Cardiac fibroblast (primary cell): ENCODE results near the gene GSTT2.
"Not testable (repeated sequence)": the region's sequence is repeated elsewhere in the genome, so short reads cannot be mapped to it uniquely, and the experiment has no call there.

Experiments
- DNase-seq, 2 donors: peaks; one replicate each; pipeline versions ENCODE4 v3.0.0 to v3.0.0-alpha.2; 2010; ENCODE audit warnings: low read depth in 2 of 2
- H3K4me3 ChIP-seq, 2 donors: replicated peaks in 1 of 2; 1 replicate in 1 of 2; 2 replicates in 1 of 2; pipeline ENCODE4 v1.5.1; 2011; ENCODE audit warnings: low read depth in 2 of 2, low read length in 2 of 2, mild to moderate bottlenecking in 2 of 2, moderate library complexity in 1 of 2
- TF ChIP-seq, protein P1 (sequence below): IDR thresholded peaks from one replicate; pipeline ENCODE4 v1.5.1; 2011; ENCODE audit warnings: low read depth, mild to moderate bottlenecking, low read length, inconsistent platforms

GSTT2 gene

DNA sequence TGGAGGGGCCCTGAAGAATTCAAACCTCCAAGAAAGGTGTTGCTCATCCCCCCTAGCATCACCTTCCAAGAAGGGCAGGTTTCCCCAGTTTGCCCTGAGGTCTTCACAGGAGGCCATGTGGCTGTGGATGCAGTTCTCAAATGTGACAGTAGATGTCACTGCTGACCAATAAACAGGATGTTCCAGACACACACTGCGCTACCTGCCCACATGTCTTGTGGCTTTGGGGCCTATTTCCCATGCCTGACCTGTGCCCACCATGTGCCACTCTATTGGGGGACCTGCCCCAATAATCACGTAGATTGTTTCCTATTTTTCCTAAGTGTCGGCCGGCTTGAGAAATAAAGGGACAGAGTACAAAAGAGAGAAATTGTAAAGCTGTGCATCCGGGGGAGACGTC is 4.5 kb downstream of the GSTT2 start:
- no peak overlapping the region for H3K4me3 ChIP-seq
- DNase-seq: peak in 1 of 2 donors; percentile 26
- TF ChIP-seq, protein P1, sequence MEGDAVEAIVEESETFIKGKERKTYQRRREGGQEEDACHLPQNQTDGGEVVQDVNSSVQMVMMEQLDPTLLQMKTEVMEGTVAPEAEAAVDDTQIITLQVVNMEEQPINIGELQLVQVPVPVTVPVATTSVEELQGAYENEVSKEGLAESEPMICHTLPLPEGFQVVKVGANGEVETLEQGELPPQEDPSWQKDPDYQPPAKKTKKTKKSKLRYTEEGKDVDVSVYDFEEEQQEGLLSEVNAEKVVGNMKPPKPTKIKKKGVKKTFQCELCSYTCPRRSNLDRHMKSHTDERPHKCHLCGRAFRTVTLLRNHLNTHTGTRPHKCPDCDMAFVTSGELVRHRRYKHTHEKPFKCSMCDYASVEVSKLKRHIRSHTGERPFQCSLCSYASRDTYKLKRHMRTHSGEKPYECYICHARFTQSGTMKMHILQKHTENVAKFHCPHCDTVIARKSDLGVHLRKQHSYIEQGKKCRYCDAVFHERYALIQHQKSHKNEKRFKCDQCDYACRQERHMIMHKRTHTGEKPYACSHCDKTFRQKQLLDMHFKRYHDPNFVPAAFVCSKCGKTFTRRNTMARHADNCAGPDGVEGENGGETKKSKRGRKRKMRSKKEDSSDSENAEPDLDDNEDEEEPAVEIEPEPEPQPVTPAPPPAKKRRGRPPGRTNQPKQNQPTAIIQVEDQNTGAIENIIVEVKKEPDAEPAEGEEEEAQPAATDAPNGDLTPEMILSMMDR: no peak

DNA sequence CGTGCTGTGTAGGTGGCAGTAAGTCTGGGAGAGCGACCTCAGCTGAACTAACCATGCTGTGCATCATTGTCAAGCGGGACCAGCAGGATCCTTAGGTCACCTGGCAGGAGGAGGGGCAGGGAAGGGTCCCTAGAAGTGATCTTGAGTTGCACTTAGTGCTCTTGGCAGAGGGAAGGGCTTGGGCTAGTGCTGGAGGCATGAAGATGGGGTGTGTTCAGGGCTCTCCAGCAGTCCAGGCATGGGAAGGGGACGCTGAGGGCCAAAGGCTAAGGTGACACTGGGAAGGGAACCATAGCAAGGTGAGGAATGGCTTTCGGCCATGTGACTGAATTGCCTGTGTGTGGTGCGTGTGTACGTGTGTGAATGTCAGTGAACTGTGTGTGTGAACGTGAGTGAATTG is 6.2 kb downstream of the GSTT2 start:
- DNase-seq: not testable (repeated sequence)

DNA sequence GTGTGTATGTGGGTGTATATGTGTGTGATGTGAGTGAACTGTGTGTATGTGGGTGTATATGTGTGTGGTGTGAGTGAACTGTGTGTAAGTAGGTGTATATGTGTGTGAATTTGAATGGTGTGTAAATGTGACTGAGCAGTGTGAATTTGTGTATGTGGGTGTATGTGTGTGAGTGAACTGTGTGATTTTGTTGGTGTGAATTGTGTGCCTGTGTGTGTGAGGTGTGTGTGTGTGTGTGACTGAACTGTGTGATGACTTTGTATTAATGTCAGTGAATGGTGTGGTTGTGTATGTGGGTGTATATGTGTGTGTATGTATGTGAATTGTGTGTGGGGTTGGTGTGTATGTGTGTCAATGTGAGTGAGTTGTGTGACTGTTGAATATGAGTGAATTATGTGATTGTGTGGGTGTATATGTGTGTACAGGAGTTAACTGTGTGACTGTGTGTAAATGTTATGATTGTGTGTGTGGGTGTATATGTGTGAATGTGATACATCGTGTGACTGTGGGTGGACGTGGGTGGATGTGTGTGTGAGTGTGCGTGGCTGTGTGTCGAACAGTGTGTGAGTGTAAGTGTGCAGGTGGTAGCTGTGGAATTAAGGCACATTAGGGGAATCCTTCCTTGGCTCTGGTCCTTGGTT is 6.7 kb downstream of the GSTT2 start:
- DNase-seq, H3K4me3 ChIP-seq: not testable (repeated sequence)

More for the DNA sequence above, 6.2 kb downstream of the GSTT2 start:
- H3K4me3 ChIP-seq: not testable (repeated sequence)

DNA sequence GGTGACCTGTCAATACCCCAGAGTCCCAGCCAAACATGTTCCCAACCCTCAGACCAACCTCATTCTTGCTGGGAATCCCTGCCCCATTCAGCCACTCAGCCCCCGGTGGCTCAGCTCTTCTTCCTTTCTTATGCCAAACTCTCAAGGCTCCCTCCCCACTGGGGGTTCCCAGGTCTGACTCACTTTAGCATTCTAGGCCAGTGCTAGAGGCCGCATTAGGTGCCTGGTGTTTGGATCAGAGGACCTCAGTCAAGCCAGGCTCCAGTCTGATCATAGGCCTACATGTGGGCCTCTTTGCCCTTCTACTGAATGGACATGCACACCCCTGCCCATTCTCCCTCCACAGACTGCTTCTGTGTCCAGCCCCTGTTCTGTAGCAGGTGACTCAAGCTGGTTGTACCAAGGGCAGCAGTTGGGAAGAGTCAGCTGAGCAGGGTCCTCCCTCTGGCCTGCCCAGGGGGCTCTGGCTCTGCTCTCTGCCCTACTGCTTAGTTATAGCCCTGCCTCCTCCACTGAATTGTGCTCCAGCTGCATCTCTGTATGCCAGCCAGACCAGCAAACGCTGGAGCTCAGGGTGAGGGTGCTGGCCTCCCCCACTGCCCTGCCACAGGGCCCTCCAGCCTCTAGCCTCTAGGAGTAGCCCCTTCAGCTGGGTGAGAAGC is 9.8 kb downstream of the GSTT2 start:
- peak in 1 of 2 donors; percentile 51 for DNase-seq

DNA sequence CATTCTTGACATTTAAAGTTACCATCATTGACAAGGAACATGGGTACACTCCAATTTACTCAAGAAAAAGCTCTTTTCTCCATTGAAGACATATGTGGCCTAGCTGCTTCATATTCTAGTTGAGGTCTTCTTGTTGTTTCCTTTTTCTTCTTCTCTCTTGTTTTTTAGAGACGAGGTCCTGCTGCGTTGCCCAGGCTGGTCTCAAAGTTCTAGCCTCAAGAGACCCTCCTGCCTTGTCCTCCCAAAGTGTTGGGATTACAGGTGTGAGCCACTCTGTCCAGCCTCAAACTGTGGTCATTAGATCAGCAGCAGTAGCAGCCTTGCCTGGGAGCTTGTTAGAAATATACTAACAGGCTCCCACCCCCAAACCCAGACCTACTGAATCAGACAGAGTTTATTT is 13.1 kb downstream of the GSTT2 start:
- DNase-seq, H3K4me3 ChIP-seq: not testable (repeated sequence)

More for the DNA sequence above, 9.8 kb downstream of the GSTT2 start:
- not testable (repeated sequence) for H3K4me3 ChIP-seq

DNA sequence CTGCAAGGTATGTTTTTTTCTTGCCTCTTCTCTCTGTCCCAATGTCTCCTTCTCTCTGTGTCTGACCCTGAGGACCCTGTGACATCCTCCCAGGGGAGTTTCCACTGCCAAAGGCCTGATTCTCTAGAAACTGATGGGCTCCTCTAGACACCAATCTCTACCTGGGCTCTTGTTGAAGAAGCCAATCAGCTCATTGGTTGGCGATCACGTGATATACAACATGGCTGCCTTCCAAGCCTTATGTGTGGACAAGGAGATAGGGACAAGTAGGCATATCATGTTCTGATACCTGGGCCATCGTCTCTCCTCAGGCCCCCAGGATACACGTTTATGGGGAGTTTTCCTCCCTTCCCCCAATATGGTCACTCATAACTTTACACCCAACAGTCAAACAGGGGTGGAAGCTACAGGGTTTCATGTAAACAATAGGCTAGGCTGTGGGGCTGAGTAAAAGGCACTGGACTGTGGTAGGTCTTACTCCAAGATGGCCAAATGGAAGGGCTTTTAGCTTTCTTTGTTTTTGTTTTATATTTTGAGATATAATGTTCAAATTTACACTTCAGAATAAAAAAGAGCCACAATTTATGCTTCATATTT is 13.7 kb downstream of the GSTT2 start:
- not testable (repeated sequence) for H3K4me3 ChIP-seq, DNase-seq

DNA sequence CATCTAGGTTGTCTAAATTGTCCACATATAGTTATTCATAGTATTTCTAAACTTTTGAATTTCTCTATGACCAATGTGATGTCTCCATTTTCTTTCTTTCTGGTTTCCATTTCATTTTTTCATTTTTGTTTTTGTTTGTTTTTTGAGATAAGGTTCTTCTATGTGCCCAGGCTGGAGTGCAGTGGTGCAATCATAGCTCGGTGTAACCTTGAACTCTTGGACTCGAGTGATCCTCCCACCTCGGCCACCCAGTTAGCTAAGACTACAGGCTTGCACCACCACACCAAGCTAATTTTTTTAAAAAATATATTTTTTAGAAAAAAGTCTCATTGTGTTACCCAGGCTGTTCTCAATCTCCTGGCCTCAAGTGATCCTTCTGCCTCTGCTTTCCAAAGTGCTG is 17.2 kb downstream of the GSTT2 start:
- TF ChIP-seq, protein P1: no peak
- H3K4me3 ChIP-seq: no peak overlapping the region
- no peak for DNase-seq

DNA sequence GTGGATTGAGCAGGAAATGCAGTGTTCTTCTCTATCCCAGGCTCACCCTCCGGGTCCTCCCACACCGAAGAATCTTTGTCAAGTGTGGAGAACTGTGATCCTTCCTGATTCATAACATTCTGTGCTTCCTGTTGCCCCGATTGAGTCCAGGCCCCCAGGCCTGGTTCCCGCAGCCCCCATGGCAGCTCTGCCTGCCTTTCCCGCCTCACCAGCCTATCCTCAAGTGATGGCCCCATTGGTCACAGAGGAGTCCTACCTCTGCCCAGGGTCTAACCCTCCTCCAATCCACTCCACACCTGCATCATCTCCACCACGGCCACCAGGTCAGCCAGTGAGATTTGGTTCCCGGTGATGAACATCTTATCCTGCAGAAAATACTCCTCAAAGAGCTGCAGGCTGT is 19.8 kb downstream of the GSTT2 start:
- DNase-seq, H3K4me3 ChIP-seq: not testable (repeated sequence)

DNA sequence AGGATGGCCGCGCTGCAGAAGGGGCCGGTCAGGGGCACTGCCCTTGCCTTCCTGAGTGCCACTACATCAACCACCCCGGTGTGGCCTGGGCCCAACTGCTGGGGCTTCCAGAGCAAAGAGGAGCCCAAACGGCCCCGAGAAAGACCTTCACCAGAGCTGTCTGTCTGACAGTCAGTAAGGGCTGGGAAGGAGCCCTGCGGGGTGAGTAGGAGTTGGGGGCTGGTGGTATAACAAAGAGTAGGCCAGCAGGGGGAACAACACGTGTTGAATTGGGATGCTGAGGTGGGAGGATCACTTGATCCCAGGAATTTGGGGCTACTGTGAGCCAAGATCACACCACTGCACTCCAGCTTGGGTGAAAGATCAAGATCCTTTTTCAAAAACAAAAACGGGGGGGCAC is 21.4 kb downstream of the GSTT2 start:
- H3K4me3 ChIP-seq: no peak overlapping the region
- DNase-seq: no peak
- TF ChIP-seq, protein P1: no peak

DNA sequence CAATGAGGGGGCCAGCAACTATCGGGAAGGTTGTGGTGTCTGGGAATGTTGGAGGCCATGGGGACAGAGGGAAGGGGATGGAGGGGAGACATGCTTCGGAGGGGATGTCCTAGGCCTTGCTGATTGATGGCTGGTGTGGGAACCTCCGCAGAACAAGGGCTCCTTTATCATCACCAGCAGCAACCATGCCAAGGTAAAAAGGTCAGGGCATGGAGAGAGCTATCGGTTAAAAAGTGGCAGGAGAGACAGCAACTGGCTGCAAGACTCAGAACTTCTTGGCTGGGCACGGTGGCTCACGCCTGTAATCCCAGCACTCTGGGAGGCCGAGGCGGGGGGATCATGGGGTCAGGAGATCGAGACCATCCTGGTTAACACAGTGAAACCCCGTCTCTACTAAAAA is 22.3 kb downstream of the GSTT2 start:
- DNase-seq: no peak
- TF ChIP-seq, protein P1: no peak
- H3K4me3 ChIP-seq: no peak overlapping the region
